Ishikawa (cell line): ENCODE data around the gene B4GALT6.

Experiments used
- CEBPB ChIP-seq: IDR thresholded peaks from 2 replicates; pipeline ENCODE4 v1.6.1; 2012
- CREB1 ChIP-seq: IDR thresholded peaks from 2 replicates; pipeline ENCODE4 v1.6.1; 2012; ENCODE audit warnings: low read depth
- EGR1 ChIP-seq: IDR thresholded peaks from 2 replicates; pipeline ENCODE4 v1.6.1; 2012
- EP300 ChIP-seq: IDR thresholded peaks from 2 replicates; pipeline ENCODE4 v1.6.1; 2012; ENCODE audit warnings: borderline replicate concordance
- FOXM1 ChIP-seq: IDR thresholded peaks from 2 replicates; pipeline ENCODE4 v1.6.1; 2012; ENCODE audit warnings: low read depth, borderline replicate concordance
- NFIC ChIP-seq: IDR thresholded peaks from 2 replicates; pipeline ENCODE4 v1.6.1; 2012
- RAD21 ChIP-seq: IDR thresholded peaks from 2 replicates; pipeline ENCODE4 v1.6.1; 2012; ENCODE audit warnings: low read depth
- TAF1 ChIP-seq: IDR thresholded peaks from 2 replicates; pipeline ENCODE4 v1.6.1; 2012; ENCODE audit warnings: low read depth, mild to moderate bottlenecking
- TEAD4 ChIP-seq: IDR thresholded peaks from 2 replicates; pipeline ENCODE4 v1.6.1; 2012
- YY1 ChIP-seq: IDR thresholded peaks from 2 replicates; pipeline ENCODE4 v1.6.1; 2012; ENCODE audit warnings: low read depth
- ZBTB7A ChIP-seq: IDR thresholded peaks from 2 replicates; pipeline ENCODE4 v1.6.1; 2012; ENCODE audit warnings: low read depth
- TF ChIP-seq, protein P1 (sequence below): IDR thresholded peaks from 2 replicates; pipeline ENCODE4 v1.6.1; 2012; ENCODE audit warnings: low read depth, mild to moderate bottlenecking
- TF ChIP-seq, protein P2 (sequence below): IDR thresholded peaks from 2 replicates; pipeline ENCODE4 v1.6.1; 2012
- TF ChIP-seq, protein P3 (sequence below): IDR thresholded peaks from 2 replicates; pipeline ENCODE4 v1.6.1; 2012

DNA sequence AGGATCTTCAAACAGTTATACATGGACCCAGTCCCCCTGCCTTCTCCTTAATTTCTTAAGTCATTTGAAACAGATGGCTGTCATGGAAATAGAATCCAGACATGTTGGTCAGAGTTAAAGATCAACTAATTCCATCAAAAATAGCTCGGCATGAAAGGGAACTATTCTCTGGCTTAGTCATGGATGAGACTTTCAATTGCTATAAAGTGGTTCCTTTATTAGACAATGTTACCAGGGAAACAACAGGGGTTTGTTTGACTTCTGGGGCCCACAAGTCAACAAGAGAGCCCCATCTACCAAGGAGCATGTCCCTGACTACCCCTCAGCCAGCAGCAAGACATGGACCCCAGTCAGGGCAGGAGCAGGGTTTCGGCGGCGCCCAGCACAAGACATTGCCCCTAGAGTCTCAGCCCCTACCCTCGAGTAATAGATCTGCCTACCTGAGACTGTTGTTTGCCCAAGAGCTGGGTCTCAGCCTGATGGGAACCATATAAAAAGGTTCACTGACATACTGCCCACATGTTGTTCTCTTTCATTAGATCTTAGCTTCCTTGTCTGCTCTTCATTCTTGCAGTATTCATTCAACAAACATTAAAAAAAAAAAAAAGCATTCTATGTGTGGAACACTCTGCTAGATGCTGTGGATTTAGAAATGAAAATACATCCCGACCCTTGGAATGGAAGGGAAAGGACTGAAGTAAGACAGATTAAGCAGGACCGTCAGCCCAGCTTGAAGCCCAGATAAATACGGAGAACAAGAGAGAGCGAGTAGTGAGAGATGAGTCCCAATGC is 88.1 kb downstream of the B4GALT6 start:
- TF ChIP-seq YY1 (no peak), TAF1 (no peak), NFIC (no peak), EP300 (no peak), RAD21 (no peak), CREB1 (no peak), CEBPB (no peak), EGR1 (no peak), FOXM1 (no peak), ZBTB7A (no peak), TEAD4 (no peak)
- TF ChIP-seq, protein P1, sequence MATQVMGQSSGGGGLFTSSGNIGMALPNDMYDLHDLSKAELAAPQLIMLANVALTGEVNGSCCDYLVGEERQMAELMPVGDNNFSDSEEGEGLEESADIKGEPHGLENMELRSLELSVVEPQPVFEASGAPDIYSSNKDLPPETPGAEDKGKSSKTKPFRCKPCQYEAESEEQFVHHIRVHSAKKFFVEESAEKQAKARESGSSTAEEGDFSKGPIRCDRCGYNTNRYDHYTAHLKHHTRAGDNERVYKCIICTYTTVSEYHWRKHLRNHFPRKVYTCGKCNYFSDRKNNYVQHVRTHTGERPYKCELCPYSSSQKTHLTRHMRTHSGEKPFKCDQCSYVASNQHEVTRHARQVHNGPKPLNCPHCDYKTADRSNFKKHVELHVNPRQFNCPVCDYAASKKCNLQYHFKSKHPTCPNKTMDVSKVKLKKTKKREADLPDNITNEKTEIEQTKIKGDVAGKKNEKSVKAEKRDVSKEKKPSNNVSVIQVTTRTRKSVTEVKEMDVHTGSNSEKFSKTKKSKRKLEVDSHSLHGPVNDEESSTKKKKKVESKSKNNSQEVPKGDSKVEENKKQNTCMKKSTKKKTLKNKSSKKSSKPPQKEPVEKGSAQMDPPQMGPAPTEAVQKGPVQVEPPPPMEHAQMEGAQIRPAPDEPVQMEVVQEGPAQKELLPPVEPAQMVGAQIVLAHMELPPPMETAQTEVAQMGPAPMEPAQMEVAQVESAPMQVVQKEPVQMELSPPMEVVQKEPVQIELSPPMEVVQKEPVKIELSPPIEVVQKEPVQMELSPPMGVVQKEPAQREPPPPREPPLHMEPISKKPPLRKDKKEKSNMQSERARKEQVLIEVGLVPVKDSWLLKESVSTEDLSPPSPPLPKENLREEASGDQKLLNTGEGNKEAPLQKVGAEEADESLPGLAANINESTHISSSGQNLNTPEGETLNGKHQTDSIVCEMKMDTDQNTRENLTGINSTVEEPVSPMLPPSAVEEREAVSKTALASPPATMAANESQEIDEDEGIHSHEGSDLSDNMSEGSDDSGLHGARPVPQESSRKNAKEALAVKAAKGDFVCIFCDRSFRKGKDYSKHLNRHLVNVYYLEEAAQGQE: no peak
- TF ChIP-seq, protein P2, sequence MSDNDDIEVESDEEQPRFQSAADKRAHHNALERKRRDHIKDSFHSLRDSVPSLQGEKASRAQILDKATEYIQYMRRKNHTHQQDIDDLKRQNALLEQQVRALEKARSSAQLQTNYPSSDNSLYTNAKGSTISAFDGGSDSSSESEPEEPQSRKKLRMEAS: no peak
- TF ChIP-seq, protein P3, sequence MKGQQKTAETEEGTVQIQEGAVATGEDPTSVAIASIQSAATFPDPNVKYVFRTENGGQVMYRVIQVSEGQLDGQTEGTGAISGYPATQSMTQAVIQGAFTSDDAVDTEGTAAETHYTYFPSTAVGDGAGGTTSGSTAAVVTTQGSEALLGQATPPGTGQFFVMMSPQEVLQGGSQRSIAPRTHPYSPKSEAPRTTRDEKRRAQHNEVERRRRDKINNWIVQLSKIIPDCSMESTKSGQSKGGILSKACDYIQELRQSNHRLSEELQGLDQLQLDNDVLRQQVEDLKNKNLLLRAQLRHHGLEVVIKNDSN: no peak
